ENCODE measurements around the gene BAD.

BAD gene

DNA sequence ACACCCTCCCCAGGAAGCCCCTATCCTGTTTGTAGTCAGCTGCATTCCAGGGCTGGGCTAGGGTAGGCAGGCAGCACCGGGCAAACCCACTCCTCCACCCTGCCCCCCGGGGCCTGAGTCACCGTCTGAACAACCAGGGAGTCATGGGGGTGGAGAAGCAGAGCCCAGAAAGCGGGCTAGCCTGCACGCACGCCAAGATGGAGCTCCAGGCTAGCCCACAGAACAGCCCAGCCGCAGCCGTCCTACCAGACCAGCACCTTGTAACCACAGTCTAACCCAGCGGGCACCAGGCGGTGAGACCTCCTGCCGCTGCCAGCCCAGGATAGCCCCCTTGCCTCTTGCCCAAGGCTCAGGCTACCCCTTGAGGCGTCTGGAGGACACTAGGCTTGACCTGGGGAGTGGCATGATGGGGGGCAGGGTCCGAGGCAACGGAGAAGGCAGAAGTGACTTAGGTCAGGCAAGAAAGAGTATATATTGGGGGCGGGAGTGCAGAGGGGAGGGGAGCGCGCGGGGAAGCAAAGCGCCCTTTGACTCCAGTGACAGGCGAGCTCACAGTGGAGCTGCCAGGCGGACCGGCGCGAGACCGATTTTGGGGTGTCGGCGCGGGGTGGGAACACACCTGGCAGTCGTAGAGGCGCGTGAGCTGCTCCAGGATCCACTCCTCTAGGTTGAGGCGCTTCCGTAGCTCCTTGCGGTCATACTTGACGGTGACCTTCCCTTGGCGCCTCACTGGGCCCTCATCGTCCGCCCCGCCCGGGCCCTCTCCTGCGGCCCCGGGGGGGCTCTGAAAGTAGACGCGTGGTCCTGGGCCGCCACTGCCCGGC, 38.5 kb downstream of the BAD start:
- peak; percentile 61 to 77 (median 71) for DNase-seq (ENCODE audit: low read depth in 3 of 3)

DNA sequence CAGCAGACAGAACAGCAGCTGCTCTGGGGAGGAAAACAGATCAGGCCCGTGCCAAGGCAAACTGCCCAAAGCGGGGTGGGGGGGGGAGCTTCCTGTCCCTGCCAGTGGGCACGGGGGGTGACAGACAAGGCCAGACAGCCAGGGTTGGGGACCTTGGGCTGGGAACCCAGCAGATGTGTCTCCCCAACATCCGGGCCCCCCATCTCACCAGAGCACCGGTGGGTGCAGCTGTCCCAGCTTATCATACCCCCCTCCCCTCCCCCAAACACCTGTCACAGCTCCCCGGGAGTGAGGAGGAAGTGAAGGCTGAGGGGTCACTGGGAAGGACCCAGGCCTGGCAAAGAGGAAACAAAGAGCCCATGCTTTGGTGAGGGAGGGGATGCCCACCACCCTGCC, 39.1 kb downstream of the BAD start:
- DNase-seq (ENCODE audit: low read depth in 3 of 3): no peak

DNA sequence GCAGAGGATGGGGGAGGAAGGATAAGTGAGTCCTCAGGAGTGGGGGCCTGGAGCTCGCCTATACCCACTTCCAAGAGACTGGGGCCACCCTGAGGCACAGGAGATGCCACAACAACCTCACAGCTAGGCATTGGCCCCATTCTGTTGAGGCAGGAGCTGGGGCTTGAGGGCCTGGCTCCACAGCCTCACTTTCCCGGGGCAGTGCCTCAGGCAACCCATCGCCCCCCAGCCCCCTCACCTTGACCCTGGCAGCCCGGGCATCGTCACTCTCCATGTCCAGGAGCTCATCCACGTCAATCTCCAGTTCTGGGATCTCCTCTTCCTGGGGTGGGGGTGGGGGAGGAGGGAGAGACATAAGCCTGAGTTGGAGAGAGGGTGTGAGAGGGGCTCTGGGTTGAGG, 39.5 kb downstream of the BAD start:
- DNase-seq (ENCODE audit: low read depth in 3 of 3): no peak

DNA sequence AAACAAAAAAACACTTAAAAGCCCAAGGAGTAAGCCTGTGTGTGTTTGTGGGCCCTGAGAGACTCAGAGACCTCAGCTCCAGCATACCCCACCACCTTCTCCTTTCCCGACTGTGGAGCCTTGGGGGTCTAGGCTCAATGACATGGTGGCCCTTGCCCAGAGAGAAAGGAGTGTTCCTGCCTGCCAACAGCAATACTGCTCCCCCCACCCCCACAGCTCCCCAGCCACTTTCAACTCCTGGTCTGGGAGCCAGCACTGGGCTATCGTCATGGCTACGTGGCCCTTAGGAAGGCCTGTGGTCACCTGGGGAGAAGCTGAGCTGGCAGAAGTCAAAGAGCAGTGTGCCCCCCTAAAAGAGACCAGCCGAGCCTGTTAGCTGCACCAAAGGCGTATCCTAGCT, 40.4 kb downstream of the BAD start:
- DNase-seq (ENCODE audit: low read depth in 3 of 3): no peak

DNA sequence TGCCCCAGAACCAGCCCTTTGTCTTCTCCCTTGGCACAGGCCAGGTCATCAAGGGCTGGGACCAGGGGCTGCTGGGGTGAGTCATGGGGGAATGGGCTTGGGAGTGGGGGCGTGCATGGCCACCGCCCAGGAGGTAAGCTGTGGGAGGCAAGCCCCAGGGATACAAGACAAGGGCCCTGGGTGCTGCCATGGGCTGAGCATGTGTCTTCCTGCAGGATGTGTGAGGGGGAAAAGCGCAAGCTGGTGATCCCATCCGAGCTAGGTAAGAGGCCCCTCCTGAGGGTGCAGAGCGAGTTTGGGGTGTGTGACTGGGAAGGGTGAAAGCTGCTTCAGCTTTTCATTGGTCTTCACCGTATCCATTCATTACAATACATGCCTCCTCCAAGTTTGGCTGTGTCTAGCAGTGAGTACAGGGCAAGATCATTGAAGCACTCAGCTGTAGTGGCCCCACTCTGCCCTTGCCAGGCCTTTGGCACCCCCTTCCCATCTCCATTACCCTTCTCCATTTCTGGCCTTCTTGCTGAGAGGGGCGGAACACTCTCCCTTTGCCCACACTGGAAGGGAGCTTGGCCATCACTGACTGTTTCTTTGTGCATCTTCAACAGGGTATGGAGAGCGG, 41.1 kb downstream of the BAD start:
- no peak for DNase-seq (ENCODE audit: low read depth in 3 of 3)

DNA sequence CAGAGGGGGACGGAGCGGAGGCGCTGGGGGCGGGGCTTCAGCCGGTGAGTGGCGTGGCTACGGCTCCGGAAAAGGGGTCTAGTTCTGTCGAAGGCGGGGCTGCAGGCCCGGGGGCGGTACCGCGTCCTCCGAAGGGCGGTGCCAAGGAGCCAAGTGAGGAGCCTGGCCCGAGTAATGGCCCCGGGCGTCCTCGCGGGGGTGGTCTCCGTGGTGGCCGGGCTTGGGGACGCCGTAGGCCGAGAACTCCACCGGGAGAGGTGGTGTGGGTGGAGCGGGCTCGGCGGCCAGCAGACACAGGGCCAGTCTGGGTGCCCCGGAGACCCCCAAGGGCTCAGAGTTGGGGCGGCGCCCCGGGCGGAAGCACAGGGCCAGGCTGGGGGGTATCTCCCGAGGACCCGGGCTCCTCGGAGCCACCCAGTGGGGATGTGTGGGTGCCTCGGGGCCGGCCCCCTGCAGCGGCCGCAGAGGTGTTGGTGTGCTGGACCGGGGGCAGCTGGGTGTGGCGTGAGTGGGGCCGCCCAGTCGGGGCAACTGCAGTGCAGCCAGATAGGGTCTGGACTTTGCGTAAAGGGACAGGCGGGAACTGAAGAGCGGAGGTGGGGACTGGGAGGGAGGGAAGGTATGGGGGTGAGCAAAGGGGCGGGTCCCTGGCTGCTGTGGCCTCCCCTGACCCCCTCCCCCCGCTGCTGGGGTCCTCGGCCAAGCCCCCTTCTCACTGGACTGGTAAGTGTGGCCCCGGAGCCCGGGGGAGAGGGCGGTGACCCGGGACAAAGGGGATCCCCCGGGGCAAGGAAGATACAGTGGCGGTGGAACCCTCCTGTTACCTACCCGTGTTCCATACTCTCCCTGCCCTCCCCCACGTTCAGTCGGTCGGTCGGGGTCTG, 42.7 kb downstream of the BAD start:
- DNase-seq (ENCODE audit: low read depth in 3 of 3): peak in 1 of 3 donors; percentile 99

DNA sequence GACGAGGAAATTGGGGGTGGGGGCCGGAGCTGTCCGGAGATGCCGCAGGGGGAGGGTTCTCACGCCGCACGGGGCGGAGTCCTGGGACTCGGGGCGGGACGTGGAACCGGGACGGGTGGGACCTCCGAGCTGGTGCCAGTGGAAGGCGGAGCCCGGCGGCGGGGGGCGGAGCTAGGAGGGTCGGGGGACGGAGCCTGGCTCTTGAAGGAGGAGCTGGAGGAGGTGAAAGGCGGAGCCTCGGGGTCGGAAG, 43.3 kb downstream of the BAD start:
- DNase-seq (ENCODE audit: low read depth in 3 of 3): peak in 2 of 3 donors; percentile 100

DNA sequence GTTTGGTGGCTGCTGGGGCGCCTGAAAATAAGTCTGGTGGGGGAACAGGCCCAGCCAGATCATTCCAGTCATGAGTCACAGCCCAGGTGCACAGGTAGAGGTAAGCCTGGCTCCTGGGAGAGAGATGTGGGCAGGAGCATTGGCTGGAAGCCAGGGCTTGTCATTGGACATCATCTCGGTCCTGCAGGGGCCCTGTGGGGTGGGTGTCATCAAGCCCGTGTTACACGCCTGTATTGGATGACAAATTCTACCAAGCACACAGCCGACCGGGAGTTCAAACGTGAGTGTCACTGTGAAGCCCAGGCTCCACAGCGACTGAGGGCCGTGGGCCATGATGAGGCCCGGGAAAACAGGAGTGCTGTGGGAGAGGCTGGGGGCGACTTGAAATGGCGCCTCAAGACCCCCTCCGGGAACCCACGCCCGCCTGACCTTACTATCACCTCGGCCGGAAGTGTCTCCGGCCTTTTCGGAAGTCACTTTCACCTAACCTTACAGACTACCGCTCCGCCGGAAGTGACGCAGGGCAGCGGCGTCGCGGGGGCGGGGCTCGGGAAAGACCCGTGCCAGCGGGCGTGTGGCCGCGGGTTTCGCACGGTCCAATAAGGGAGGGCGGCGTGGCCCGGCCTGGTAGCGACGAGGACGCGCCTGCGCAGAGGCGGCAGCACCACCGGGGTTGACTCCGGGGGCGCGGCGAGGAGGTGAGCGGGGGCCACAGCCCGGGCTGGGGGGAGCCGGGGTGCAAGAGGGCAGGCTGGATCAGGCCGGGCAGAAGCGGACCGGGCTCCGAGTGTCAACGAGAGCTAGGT, 43.8 kb downstream of the BAD start, which contains the start of gene FKBP2:
FKBP2 (plus strand) TSS at position 661 of the 806 bp plus-strand sequence. CDS start 1,293 bp downstream, outside the sequence.
- peak; percentile 96 to 97 (median 96) for DNase-seq (ENCODE audit: low read depth in 3 of 3)

DNA sequence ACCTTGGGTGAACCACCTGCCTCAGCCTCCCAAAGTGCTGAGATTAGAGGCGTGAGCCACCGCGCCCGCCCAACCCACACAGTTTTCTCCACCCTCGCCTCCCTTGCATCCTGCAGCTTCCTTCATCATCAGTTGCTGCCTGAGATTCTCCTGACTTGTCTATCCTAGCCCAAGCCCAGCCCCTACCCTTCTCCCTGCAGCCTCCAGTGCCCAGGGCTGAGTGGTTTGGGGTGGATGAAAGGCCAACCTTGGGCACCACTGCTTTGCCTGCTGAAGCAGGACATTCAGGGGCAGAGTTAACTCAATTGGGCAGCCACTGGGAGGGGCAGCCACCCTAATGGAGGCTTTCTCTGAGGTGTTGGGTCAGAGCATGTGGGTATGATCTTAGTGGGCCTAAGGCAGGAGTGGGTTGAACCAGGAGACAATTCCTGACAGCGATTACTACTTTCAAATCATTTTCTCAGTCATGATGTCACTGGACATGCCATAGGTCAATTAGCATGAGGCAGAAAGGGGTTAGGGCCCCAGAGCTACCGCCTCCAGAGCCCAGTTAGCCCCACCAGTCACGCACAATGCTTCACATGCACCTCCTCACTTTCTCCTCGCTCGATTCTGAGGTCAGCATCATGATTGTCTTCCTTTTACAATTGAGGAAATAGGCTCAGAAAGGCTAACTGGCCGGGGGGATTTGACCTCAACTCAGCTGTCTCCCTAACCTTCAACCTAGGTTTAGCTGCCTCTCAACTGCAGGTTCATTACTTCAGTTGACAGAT, 44.6 kb downstream of the BAD start:
- no peak for DNase-seq (ENCODE audit: low read depth in 3 of 3)

DNA sequence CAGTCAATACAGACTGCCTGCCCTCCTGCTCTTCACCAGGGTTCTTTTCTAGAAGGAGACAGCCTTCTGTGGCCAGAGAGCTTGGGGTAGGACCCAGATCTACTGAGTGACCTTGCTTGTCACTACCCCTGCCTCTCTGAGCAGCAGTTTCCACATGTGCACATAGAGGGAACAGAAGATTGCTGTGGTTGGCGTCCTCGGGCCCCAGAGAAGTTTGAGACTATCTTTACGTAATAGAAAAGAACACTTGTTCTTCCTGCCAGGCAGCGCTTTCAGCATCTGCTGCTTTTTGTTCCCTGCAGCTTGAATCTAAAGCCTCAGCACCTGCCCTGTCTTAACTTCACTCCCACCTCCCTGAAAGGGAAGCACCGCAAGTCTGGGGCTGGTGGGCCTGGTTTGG, 45.5 kb downstream of the BAD start:
- no peak for DNase-seq (ENCODE audit: low read depth in 3 of 3)

DNA sequence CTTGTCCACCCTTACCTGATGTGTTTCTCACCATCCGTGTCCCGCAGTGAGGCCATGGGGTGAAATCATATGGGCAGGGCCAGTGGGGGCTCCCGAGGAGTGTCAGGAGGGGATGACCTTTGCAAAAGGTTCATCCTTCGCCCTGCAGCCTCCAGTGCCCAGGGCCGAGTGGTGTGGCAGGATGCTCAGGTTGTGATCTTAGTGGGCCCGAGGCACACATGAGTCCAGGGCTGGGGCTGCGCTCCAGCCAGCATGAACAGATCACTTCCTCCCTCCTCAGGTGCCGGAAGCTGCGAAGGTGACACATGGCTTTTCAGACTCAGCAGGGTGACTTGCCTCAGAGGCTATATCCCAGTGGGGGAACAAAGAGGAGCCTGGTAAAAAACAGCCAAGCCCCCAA, 46.4 kb downstream of the BAD start:
- DNase-seq (ENCODE audit: low read depth in 3 of 3): no peak

DNA sequence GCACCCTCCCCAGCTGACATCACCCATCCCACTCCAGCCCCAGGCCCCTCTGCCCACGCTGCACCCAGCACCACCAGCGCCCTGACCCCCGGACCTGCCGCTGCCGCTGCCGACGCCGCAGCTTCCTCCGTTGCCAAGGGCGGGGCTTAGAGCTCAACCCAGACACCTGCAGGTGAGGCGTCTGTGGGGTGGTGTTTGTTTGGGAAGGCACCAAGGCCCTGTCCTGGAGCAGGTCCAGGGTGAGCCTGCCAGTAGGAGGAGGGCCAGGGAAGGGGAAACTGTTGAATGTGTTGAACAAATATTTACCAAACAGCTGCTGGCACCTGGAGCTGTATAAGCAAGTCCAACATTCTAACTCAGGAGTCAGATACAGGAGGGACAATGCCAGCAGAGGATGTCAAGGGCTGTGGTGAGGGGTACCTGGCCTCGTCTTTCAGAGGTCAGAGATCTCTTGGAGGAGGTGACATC, 46.9 kb downstream of the BAD start:
- DNase-seq (ENCODE audit: low read depth in 3 of 3): no peak

DNA sequence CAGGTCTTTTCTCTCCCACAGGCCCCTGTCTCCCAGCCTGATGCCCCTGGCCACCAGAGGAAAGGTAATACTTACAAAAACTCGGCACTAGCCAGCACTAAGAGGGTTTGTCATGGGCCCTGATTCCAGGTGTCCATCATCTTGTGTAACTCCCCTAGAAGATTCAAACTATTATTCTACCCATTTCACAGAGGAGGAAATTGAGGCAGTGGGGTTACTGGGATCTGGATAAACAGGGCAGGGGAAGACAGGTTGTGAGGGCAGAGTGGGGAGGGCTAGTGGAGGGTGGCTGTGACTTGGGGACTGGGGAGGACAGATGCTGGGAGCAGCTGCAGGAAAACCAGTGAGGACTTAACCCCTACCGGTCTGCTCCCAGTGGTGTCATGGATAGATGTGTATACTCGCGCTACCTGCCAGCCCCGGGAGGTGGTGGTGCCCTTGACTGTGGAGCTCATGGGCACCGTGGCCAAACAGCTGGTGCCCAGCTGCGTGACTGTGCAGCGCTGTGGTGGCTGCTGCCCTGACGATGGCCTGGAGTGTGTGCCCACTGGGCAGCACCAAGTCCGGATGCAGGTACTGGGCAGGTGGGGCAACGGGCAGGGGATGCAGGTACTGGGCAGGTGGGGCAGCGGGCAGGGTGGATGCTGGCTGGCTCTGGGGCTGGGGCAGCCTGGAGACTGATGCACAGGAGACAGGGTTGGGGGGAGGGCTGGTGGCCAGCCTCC, 48.9 kb downstream of the BAD start:
- no peak for DNase-seq (ENCODE audit: low read depth in 3 of 3)

DNA sequence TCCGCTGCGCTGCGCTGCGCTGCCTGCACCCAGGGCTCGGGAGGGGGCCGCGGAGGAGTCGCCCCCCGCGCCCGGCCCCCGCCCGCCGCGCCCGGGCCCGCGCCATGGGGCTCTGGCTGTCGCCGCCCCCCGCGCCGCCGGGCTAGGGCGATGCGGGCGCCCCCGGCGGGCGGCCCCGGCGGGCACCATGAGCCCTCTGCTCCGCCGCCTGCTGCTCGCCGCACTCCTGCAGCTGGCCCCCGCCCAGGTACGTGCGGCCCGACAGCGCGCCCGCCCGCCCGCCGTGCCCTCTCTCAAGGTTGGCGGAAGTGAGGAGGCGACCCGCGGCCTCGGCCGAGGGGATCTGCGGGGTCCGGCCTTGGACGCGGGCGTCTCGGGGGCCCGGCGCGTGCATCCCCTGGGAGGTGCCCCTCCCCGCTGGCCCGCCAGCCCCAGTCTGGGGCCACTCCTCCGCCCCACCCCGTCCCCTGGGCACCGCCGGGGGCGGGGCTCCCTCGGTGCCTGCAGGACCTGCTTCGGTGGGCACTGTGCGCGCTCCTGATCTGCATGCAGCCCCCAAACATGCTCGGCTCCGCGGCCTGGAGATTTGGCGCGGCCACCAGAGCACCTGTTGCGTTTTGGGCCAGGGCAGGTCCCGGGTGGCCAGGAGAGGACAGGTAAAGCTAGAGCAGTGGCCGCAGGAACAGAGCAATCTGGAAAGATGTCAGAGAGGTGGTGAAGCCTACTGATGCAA, 49.7 kb downstream of the BAD start:
- DNase-seq (ENCODE audit: low read depth in 3 of 3): no peak

DNA sequence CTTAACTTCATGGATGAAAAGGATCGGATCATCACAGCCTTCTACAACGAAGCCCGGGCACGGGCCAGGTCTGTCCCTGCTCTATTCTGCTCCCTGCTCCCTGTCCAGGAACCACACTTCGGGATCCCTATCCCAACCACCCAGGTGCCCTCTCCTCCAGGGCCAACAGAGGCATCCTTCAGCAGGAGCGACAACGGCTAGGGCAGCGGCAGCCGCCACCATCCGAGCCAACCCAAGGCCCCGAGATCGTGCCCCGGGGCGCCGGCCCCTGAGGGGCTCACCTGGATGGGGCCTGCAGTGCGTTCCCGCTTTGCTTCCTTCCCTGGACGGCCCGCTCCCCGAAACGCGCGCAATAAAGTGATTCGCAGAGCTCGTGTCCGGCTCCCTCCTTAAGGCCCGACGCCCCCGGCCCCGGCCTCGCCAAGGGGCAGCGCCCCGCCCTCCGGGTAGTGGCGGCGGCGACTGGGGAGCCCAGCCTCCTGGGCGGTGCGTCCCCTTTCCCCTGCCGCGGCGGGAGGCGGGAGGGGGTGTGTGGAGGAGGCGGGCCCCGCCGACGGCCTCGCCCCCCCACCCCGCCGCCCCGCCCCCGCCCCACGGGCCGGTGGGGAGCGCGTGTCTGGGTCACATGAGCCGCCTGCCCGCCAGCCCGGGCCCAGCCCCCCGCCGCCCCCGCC, 50.4 kb downstream of the BAD start, which contains the start of gene VEGFB:
VEGFB (plus strand) TSS at position 672 of the 674 bp plus-strand sequence. CDS start 250 bp downstream, outside the sequence.
- peak in 1 of 3 donors; percentile 58 for DNase-seq (ENCODE audit: low read depth in 3 of 3)

DNA sequence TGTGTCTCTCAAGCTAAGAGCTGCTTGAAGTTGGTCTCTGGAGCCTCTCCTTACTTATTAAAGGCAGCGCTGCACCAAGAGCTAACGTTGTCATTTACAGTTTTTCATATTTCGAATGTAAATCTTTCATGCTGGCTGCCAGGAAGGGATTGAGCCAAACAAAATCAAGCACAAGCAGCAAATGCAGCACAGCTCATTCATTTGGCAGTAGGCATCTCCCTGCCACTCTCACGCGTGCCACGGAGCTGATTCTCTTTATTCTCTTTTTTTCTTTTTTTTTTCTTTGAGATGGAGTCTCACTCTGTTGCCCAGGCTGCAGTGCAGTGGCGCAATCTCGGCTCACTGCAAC, 51.5 kb downstream of the BAD start:
- DNase-seq (ENCODE audit: low read depth in 3 of 3): no peak

DNA sequence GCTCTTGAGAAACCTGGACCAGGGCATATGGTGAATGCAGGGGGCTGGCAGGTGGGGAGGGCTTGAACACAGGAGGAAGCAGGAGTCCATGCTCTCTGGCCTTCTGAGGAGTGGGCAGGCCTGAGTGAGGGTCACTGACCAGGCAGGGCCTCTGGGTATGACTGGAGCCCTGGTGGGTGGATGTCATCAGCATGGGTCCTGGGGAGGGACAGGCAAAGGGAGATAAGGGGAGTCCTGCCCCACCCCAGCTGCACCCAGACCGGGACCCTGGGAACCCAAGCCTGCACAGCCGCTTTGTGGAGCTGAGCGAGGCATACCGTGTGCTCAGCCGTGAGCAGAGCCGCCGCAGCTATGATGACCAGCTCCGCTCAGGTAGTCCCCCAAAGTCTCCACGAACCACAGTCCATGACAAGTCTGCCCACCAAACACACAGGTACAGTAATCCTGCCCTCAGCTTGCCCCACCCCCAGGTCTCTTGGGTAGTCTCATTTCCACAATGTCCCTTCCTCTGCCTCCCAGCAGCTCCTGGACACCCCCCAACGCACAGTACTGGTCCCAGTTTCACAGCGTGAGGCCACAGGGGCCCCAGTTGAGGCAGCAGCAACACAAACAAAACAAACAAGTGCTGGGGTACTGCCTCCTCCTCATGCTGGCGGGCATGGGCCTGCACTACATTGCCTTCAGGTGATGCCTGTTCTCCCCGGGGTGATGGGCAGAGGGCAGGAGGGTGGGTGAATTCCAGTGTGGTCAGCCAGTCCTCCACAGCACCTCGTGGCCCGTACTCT, 52.1 kb downstream of the BAD start:
- DNase-seq (ENCODE audit: low read depth in 3 of 3): no peak

DNA sequence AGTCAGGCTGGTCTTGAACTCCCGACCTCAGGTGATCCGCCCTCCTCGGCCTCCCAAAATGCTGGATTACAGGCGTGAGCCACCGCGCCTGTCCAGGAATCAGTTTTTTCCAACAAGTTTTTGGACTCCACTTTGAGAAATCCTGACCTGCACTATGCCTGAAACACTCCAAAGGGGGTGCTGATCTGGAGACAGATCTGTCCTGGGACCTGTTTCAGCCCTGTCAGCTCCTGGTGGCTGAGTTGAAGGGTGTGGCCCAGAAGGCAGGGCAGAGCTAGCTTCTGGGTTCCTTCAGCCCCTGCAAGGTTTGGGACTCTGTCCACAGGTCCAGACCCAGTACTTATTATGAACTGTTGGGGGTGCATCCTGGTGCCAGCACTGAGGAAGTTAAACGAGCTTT, 52.9 kb downstream of the BAD start:
- no peak for DNase-seq (ENCODE audit: low read depth in 3 of 3)
